GM12878 (cell line): Measurements from ENCODE around the gene TRIM74.

Experiments
- BCL11A ChIP-seq: IDR thresholded peaks from 2 replicates; pipeline ENCODE4 v1.6.1; 2011; ENCODE audit warnings: low read depth, low read length
- BCLAF1 ChIP-seq: fragments of 450-650 bp; IDR thresholded peaks from 2 replicates; pipeline ENCODE4 v1.6.1; 2017; ENCODE audit warnings: antibody characterized with exemption, mild to moderate bottlenecking, moderate library complexity
- BHLHE40 ChIP-seq, 2 experiments: fragments of 450-650 bp in 1 of 2; IDR thresholded peaks; 2 replicates each; pipeline ENCODE4 v1.6.1; 2011 to 2017; ENCODE audit warnings: low read depth in 2 of 2, borderline replicate concordance in 1 of 2, improper control_type of control experiment in 1 of 2, low read length in 1 of 2, mild to moderate bottlenecking in 1 of 2
- PML ChIP-seq: IDR thresholded peaks from 2 replicates; pipeline ENCODE4 v1.6.1; 2012; ENCODE audit warnings: low read length, inconsistent platforms
- POLR2AphosphoS5 ChIP-seq: IDR thresholded peaks from 2 replicates; pipeline ENCODE4 v1.6.1; 2011; ENCODE audit warnings: mild to moderate bottlenecking, low read length, inconsistent platforms
- RAD51 ChIP-seq: fragments of 450-650 bp; IDR thresholded peaks from 2 replicates; pipeline ENCODE4 v1.6.1; 2016; ENCODE audit warnings: moderate library complexity, mild to moderate bottlenecking, inconsistent platforms
- TF ChIP-seq, protein P1 (sequence below), 3 experiments: IDR thresholded peaks in 2 of 3; conservative IDR thresholded peaks in 1 of 3; 2 replicates each; pipeline ENCODE4 v1.5.1; 2011; ENCODE audit warnings: low read depth in 3 of 3, low read length in 3 of 3, mild to moderate bottlenecking in 3 of 3, control low read depth in 2 of 3, moderate library complexity in 2 of 3, inconsistent platforms in 1 of 3, mixed read lengths in 1 of 3; ENCODE audit not compliant: control insufficient read depth in 2 of 3, insufficient read depth in 1 of 3; ENCODE audit errors: extremely low read depth in 1 of 3
- TF ChIP-seq, protein P2 (sequence below): fragments of 450-650 bp; formaldehyde crosslinking; IDR thresholded peaks from 2 replicates; pipeline ENCODE4 v1.4.0; 2020; ENCODE audit warnings: mild to moderate bottlenecking, moderate library complexity

DNA sequence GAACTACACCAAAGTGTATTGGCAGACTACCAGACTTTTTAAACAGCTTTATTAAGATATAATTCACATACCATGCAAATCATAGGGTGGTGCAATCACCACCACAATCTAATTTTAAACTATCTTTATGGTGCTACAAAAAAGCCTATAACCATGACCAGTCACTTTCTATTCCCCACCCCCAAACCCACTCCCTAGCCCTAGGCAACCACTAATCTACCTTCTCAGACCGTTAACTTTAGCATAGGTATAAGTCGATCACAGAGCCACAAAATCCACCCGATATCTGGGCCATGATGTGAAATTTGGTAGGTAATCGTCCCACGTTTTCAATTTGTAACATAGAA lies 44.9 kb downstream of the TRIM74 start:
- no peak for TF ChIP-seq BCL11A
- TF ChIP-seq POLR2AphosphoS5 = no peak
- TF ChIP-seq, protein P1, sequence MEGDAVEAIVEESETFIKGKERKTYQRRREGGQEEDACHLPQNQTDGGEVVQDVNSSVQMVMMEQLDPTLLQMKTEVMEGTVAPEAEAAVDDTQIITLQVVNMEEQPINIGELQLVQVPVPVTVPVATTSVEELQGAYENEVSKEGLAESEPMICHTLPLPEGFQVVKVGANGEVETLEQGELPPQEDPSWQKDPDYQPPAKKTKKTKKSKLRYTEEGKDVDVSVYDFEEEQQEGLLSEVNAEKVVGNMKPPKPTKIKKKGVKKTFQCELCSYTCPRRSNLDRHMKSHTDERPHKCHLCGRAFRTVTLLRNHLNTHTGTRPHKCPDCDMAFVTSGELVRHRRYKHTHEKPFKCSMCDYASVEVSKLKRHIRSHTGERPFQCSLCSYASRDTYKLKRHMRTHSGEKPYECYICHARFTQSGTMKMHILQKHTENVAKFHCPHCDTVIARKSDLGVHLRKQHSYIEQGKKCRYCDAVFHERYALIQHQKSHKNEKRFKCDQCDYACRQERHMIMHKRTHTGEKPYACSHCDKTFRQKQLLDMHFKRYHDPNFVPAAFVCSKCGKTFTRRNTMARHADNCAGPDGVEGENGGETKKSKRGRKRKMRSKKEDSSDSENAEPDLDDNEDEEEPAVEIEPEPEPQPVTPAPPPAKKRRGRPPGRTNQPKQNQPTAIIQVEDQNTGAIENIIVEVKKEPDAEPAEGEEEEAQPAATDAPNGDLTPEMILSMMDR (IDR thresholded peaks at IDR 0.05 in 2 of 3, conservative IDR thresholded peaks at IDR 0.05 in 1 of 3; ENCODE audit: control insufficient read depth in 2 of 3, extremely low read depth in 1 of 3, insufficient read depth in 1 of 3, low read depth in 3 of 3, low read length in 3 of 3) = no peak
- no peak for TF ChIP-seq BCLAF1
- no peak for TF ChIP-seq RAD51
- TF ChIP-seq, protein P2, sequence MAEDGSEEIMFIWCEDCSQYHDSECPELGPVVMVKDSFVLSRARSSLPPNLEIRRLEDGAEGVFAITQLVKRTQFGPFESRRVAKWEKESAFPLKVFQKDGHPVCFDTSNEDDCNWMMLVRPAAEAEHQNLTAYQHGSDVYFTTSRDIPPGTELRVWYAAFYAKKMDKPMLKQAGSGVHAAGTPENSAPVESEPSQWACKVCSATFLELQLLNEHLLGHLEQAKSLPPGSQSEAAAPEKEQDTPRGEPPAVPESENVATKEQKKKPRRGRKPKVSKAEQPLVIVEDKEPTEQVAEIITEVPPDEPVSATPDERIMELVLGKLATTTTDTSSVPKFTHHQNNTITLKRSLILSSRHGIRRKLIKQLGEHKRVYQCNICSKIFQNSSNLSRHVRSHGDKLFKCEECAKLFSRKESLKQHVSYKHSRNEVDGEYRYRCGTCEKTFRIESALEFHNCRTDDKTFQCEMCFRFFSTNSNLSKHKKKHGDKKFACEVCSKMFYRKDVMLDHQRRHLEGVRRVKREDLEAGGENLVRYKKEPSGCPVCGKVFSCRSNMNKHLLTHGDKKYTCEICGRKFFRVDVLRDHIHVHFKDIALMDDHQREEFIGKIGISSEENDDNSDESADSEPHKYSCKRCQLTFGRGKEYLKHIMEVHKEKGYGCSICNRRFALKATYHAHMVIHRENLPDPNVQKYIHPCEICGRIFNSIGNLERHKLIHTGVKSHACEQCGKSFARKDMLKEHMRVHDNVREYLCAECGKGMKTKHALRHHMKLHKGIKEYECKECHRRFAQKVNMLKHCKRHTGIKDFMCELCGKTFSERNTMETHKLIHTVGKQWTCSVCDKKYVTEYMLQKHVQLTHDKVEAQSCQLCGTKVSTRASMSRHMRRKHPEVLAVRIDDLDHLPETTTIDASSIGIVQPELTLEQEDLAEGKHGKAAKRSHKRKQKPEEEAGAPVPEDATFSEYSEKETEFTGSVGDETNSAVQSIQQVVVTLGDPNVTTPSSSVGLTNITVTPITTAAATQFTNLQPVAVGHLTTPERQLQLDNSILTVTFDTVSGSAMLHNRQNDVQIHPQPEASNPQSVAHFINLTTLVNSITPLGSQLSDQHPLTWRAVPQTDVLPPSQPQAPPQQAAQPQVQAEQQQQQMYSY (CRISPR knock-in tag) = no peak
- no peak for TF ChIP-seq PML
- no peak for TF ChIP-seq BHLHE40 (IDR thresholded peaks at IDR 0.05; ENCODE audit: borderline replicate concordance in 1 of 2, low read depth in 2 of 2, low read length in 1 of 2)
